ENCODE results near the gene SLC22A5. TPM values are rescaled to one million over a fixed set of nuclear protein-coding genes. Genes with fewer than 3 reads are reported as not detected.

Gene SLC22A5
- 14.8 to 18.7 TPM (median 16.1 TPM) in 5 replicates for total RNA-seq (2022; extraction: Qiagen RNA extraction; ENCODE audit: low read depth)

DNA sequence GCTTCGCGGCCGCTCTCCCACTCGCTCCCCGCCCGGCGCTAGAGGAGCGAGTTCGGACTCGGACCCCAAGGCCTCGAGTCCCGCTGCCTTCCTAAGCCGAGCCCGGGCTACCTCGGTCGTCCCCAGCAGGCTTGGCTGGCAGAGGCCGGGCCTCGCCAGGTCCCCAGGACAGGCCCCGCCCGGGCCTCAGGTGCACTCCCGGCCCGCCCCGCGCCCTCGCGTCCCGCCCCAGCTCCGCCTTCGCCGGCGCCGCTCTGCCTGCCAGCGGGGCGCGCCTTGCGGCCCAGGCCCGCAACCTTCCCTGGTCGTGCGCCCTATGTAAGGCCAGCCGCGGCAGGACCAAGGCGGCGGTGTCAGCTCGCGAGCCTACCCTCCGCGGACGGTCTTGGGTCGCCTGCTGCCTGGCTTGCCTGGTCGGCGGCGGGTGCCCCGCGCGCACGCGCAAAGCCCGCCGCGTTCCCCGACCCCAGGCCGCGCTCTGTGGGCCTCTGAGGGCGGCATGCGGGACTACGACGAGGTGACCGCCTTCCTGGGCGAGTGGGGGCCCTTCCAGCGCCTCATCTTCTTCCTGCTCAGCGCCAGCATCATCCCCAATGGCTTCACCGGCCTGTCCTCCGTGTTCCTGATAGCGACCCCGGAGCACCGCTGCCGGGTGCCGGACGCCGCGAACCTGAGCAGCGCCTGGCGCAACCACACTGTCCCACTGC is at the start of gene SLC22A5:
Gene SLC22A5 (plus strand): TSS at position 237 of the 707 bp plus-strand sequence. CDS start 263 bp downstream, at position 500.

Other genes starting within 250 kb of the SLC22A5 start
- 36.9 to 45.1 TPM (median 42.4 TPM) in 5 replicates for gene P4HA2, start 141.9 kb upstream of the SLC22A5 start, total RNA-seq (2022; extraction: Qiagen RNA extraction; ENCODE audit: low read depth)
- gene PDLIM4, start 112.0 kb upstream of the SLC22A5 start, total RNA-seq (2022; extraction: Qiagen RNA extraction; ENCODE audit: low read depth), result 0.08 to 0.50 TPM (median 0.19 TPM) in 4 of 5 replicates, not detected in the other
- 3.6 to 5.5 TPM (median 4.1 TPM) in 5 replicates for gene SLC22A4, start 75.3 kb upstream of the SLC22A5 start, total RNA-seq (2022; extraction: Qiagen RNA extraction; ENCODE audit: low read depth)
- gene IRF1, start 121.1 kb downstream of the SLC22A5 start, total RNA-seq (2022; extraction: Qiagen RNA extraction; ENCODE audit: low read depth), result 31.5 to 39.9 TPM (median 34.6 TPM) in 5 replicates
- gene IL5, start 173.8 kb downstream of the SLC22A5 start, total RNA-seq (2022; extraction: Qiagen RNA extraction; ENCODE audit: low read depth), result not detected in 5 replicates
- gene RAD50, start 187.3 kb downstream of the SLC22A5 start, total RNA-seq (2022; extraction: Qiagen RNA extraction; ENCODE audit: low read depth), result 27.8 to 38.1 TPM (median 32.6 TPM) in 5 replicates